ENCODE measurements around the gene CIART. TPM values are rescaled to one million over a fixed set of nuclear protein-coding genes. Genes with fewer than 3 reads are reported as not detected.

Gene CIART
- total and polyA plus RNA-seq, 7 experiments from 2014 or later: 0.87 to 2.6 (median 2.0) TPM

GRCh38 chr1:150263549-150263948, 18.8 kb upstream of the CIART start:
- no peak for DNase-seq
- Histone ChIP-seq H3K9me3 (ENCODE audit: control insufficient read depth in 2 of 3, low read length in 3 of 3) (no peaks in the 10 kb centered on the region), H3K4me1 (ENCODE audit: control insufficient read depth in 2 of 2, insufficient read depth in 2 of 2, low read length in 2 of 2) (peaks cover 13 to 16% of the 10 kb centered on the region in 2 donors), H3K27me3 (ENCODE audit: control insufficient read depth in 2 of 2, insufficient read depth in 2 of 2, low read length in 2 of 2) (no peaks in the 10 kb centered on the region), H3K36me3 (ENCODE audit: control insufficient read depth in 2 of 3, insufficient read depth in 3 of 3, low read length in 3 of 3) (peaks cover 14 to 32% (median 18%) of the 10 kb centered on the region in 3 experiments), H3K4me3 (ENCODE audit: low read length) (no peak overlapping the region), H3K27ac (ENCODE audit: low read depth, low read length) (no peak overlapping the region)
- ChIA-PET POLR2A (interaction anchor here (0.7 kb wide), 1 partner anchor 25 kb away, joined by 4 read pairs; no protein-coding TSS in a partner anchor), CTCF (no interaction called here)
- Mint-ChIP-seq H3K4me1 (peaks cover 14 to 27% (median 19%) of the 10 kb centered on the region in 7 donors), H3K27ac (peak overlapping the region in 1 of 9 donors; percentile 39), H3K36me3 (peaks cover 0 to 29% (median 4%) of the 10 kb centered on the region in 5 donors), H3K27me3 (peaks cover 0 to 21% (median 4%) of the 10 kb centered on the region in 5 donors), H3K4me3 (no peak overlapping the region), H3K9me3 (peaks cover 0 to 5% (median 0%) of the 10 kb centered on the region in 11 donors)
- ATAC-seq: no peak
- intact Hi-C loops (cut with micrococcal nuclease): no loop called here

GRCh38 chr1:150267896-150268295, 14.5 kb upstream of the CIART start:
- Mint-ChIP-seq H3K27me3 (no peaks in the 10 kb centered on the region), H3K4me1 (peaks cover 25 to 39% (median 29%) of the 10 kb centered on the region in 7 donors), H3K27ac (peak overlapping the region; percentile 88 to 99 (median 94)), H3K36me3 (peaks cover 0 to 31% (median 8%) of the 10 kb centered on the region in 5 donors), H3K4me3 (peak overlapping the region; percentile 94 to 99 (median 96)), H3K9me3 (peaks cover 0 to 7% (median 0%) of the 10 kb centered on the region in 11 donors)
- H3K4me1 ChIP-seq (ENCODE audit: control insufficient read depth in 2 of 2, insufficient read depth in 2 of 2, low read length in 2 of 2): peaks cover 13 to 20% of the 10 kb centered on the region in 2 donors
- H3K27ac ChIP-seq (ENCODE audit: low read depth, low read length): peak overlapping the region; percentile 97
- intact Hi-C loops (cut with micrococcal nuclease): loop anchor here (1.0 to 5.0 kb wide), 6 partner anchors 12 to 739 kb away; partner anchors contain the start of genes ANP32E (in 1 of the 2), ENSA (in 1 of the 2), MINDY1 (in 1 of the 2) and PRUNE1 (in 1 of the 2)
- H3K27me3 ChIP-seq (ENCODE audit: control insufficient read depth in 2 of 2, insufficient read depth in 2 of 2, low read length in 2 of 2): no peaks in the 10 kb centered on the region
- ChIA-PET POLR2A (interaction anchor here (1.9 to 2.5 kb wide), 2 partner anchors 13 to 29 kb away, joined by 5 to 19 read pairs; partner anchors contain the start of gene CIART), CTCF (no interaction called here)
- no peaks in the 10 kb centered on the region for H3K9me3 ChIP-seq (ENCODE audit: control insufficient read depth in 2 of 3, low read length in 3 of 3)
- H3K4me3 ChIP-seq (ENCODE audit: low read length): peak overlapping the region; percentile 87
- peaks cover 14 to 38% (median 18%) of the 10 kb centered on the region in 3 experiments for H3K36me3 ChIP-seq (ENCODE audit: control insufficient read depth in 2 of 3, insufficient read depth in 3 of 3, low read length in 3 of 3)
- no peak for DNase-seq
- ATAC-seq: no peak

- H3K4me1 Mint-ChIP-seq: peaks cover 25 to 39% (median 29%) of the 10 kb centered on the region in 7 donors
- ATAC-seq (peak; percentile 64), DNase-seq (peak in 6 of 9 donors; percentile 45 to 56 (median 52))
- Histone ChIP-seq H3K4me3 (ENCODE audit: low read length) (peak overlapping the region; percentile 87), H3K9me3 (ENCODE audit: control insufficient read depth in 2 of 3, low read length in 3 of 3) (no peaks in the 10 kb centered on the region), H3K27me3 (ENCODE audit: control insufficient read depth in 2 of 2, insufficient read depth in 2 of 2, low read length in 2 of 2) (no peaks in the 10 kb centered on the region), H3K27ac (ENCODE audit: low read depth, low read length) (peak overlapping the region; percentile 97), H3K4me1 (ENCODE audit: control insufficient read depth in 2 of 2, insufficient read depth in 2 of 2, low read length in 2 of 2) (peaks cover 13 to 20% of the 10 kb centered on the region in 2 donors), H3K36me3 (ENCODE audit: control insufficient read depth in 2 of 3, insufficient read depth in 3 of 3, low read length in 3 of 3) (peaks cover 14 to 39% (median 18%) of the 10 kb centered on the region in 3 experiments)
- peak overlapping the region; percentile 94 to 99 (median 96) for H3K4me3 Mint-ChIP-seq
- H3K36me3 Mint-ChIP-seq: peaks cover 0 to 31% (median 9%) of the 10 kb centered on the region in 5 donors
- ChIA-PET POLR2A (interaction anchor here (0.6 to 2.5 kb wide), 7 partner anchors 10 to 96 kb away, joined by 3 to 19 read pairs (median 9); partner anchors contain the start of genes CIART and RPRD2), CTCF (interaction anchor here (0.7 to 2.2 kb wide), 2 partner anchors 12 to 343 kb away, joined by 3 to 12 read pairs; no protein-coding TSS in a partner anchor)
- H3K27me3 Mint-ChIP-seq: no peaks in the 10 kb centered on the region
- H3K9me3 Mint-ChIP-seq: peaks cover 0 to 7% (median 0%) of the 10 kb centered on the region in 11 donors
- H3K27ac Mint-ChIP-seq: peak overlapping the region; percentile 88 to 99 (median 94)
- intact Hi-C loops (cut with micrococcal nuclease): loop anchor here (1.0 to 5.0 kb wide), 6 partner anchors 12 to 739 kb away; partner anchors contain the start of genes ANP32E (in 1 of the 2), ENSA (in 1 of the 2), MINDY1 (in 1 of the 2) and PRUNE1 (in 1 of the 2)
Measured at GRCh38 chr1:150268340-150268704, 14.0 kb upstream of the CIART start.

- Histone ChIP-seq H3K9me3 (ENCODE audit: control insufficient read depth in 2 of 3, low read length in 3 of 3) (no peaks in the 10 kb centered on the region), H3K27me3 (ENCODE audit: control insufficient read depth in 2 of 2, insufficient read depth in 2 of 2, low read length in 2 of 2) (no peaks in the 10 kb centered on the region), H3K27ac (ENCODE audit: low read depth, low read length) (peak within 1 kb of the TSS; percentile 97), H3K4me3 (ENCODE audit: low read length) (peak within 1 kb of the TSS; percentile 87), H3K4me1 (ENCODE audit: control insufficient read depth in 2 of 2, insufficient read depth in 2 of 2, low read length in 2 of 2) (peaks cover 13 to 20% of the 10 kb centered on the region in 2 donors), H3K36me3 (ENCODE audit: control insufficient read depth in 2 of 3, insufficient read depth in 3 of 3, low read length in 3 of 3) (peaks cover 14 to 39% (median 18%) of the 10 kb centered on the region in 3 experiments)
- Mint-ChIP-seq H3K27ac (peak within 1 kb of the TSS; percentile 88 to 99 (median 94)), H3K4me3 (peak within 1 kb of the TSS; percentile 94 to 99 (median 96)), H3K4me1 (peaks cover 25 to 39% (median 30%) of the 10 kb centered on the region in 7 donors), H3K27me3 (no peaks in the 10 kb centered on the region), H3K9me3 (peaks cover 0 to 7% (median 0%) of the 10 kb centered on the region in 11 donors), H3K36me3 (peaks cover 3 to 36% (median 12%) of the 10 kb centered on the region in 5 donors)
- DNase-seq (peak; percentile 69 to 92 (median 89)), ATAC-seq (peak; percentile 97)
- intact Hi-C loops (cut with micrococcal nuclease): loop anchor here (1.0 to 5.0 kb wide), 12 partner anchors 12 to 738 kb away; partner anchors contain the start of genes ANP32E (in 2 of the 2), MRPS21 (in 2 of the 2), RPRD2 (in 2 of the 2) and CIART (in 1 of the 2)
- ChIA-PET CTCF (interaction anchor here (0.7 to 2.2 kb wide), 2 partner anchors 13 to 342 kb away, joined by 3 to 12 read pairs; no protein-coding TSS in a partner anchor), POLR2A (interaction anchor here (0.6 to 2.5 kb wide), 11 partner anchors 10 to 625 kb away, joined by 3 to 19 read pairs (median 5); partner anchors contain the start of genes CIART and RPRD2)
Measured at GRCh38 chr1:150268705-150269403, 13.5 kb upstream of the CIART start, which contains the start of gene APH1A. TSS of gene APH1A (minus strand) at chr1:150269016. CDS start at chr1:150268810, 206 bp downstream.

- H3K36me3 Mint-ChIP-seq: peaks cover 3 to 38% (median 13%) of the 10 kb centered on the region in 5 donors
- peaks cover 14 to 38% (median 18%) of the 10 kb centered on the region in 3 experiments for H3K36me3 ChIP-seq (ENCODE audit: control insufficient read depth in 2 of 3, insufficient read depth in 3 of 3, low read length in 3 of 3)
- no peaks in the 10 kb centered on the region for H3K9me3 ChIP-seq (ENCODE audit: control insufficient read depth in 2 of 3, low read length in 3 of 3)
- ATAC-seq: no peak
- no peak for DNase-seq
- peaks cover 0 to 7% (median 0%) of the 10 kb centered on the region in 11 donors for H3K9me3 Mint-ChIP-seq
- POLR2A ChIA-PET: interaction anchor here (0.6 to 2.5 kb wide), 10 partner anchors 9 to 624 kb away, joined by 3 to 19 read pairs (median 4); partner anchors contain the start of genes CIART and RPRD2
- peaks cover 25 to 39% (median 30%) of the 10 kb centered on the region in 7 donors for H3K4me1 Mint-ChIP-seq
- H3K27ac ChIP-seq (ENCODE audit: low read depth, low read length): peak overlapping the region; percentile 97
- H3K27me3 ChIP-seq (ENCODE audit: control insufficient read depth in 2 of 2, insufficient read depth in 2 of 2, low read length in 2 of 2): no peaks in the 10 kb centered on the region
- H3K27ac Mint-ChIP-seq: peak overlapping the region; percentile 88 to 99 (median 94)
- H3K27me3 Mint-ChIP-seq: no peaks in the 10 kb centered on the region
- peaks cover 13 to 20% of the 10 kb centered on the region in 2 donors for H3K4me1 ChIP-seq (ENCODE audit: control insufficient read depth in 2 of 2, insufficient read depth in 2 of 2, low read length in 2 of 2)
- CTCF ChIA-PET: interaction anchor here (2.2 kb wide), 1 partner anchor 13 kb away, joined by 12 read pairs; no protein-coding TSS in a partner anchor
- peak overlapping the region; percentile 94 to 99 (median 96) for H3K4me3 Mint-ChIP-seq
- intact Hi-C loops (cut with micrococcal nuclease): loop anchor here (1.0 to 5.0 kb wide), 11 partner anchors 12 to 738 kb away; partner anchors contain the start of genes MRPS21 (in 2 of the 2), RPRD2 (in 2 of the 2), ANP32E (in 1 of the 2) and CIART (in 1 of the 2)
- peak overlapping the region; percentile 87 for H3K4me3 ChIP-seq (ENCODE audit: low read length)
Measured at GRCh38 chr1:150269451-150269850, 12.9 kb upstream of the CIART start.

Measured in naive thymus-derived CD4-positive, alpha-beta T cell (primary cell).